ENCODE data around the gene TUBA3D.
"Not testable (repeated sequence)": the region's sequence is repeated elsewhere in the genome, so short reads cannot be mapped to it uniquely, and the experiment has no call there.

The TUBA3D gene

DNA sequence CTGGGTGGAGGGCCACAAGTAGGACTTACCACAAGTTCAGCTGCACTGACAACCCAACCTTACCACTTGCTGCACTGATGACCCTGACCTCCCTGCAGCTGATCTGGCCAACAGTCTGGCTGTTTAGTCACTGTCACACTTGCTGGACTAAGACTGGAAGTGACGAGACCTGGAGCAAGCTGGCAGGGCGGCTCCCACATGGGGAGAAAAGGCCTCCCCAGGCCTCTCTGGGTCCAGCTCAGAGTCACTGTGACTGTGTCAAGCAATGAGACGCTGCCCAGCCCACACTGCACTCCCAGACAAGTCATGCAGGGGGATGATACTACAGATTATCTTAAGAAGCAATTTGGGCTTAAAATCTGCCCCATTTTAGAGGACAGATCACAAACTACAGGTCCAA is 5.0 kb upstream of the TUBA3D start:
- not testable (repeated sequence) for H3K9me3 ChIP-seq (ENCODE audit: insufficient read depth, low read depth, low read length); H3K27ac ChIP-seq (ENCODE audit: low read depth, low read length); H3K27me3 ChIP-seq (ENCODE audit: insufficient read depth, low read length); H3K4me3 ChIP-seq (ENCODE audit: low read length); H3K4me1 ChIP-seq (ENCODE audit: insufficient read depth, low read length); H3K36me3 ChIP-seq (ENCODE audit: insufficient read depth, low read length); H3K9ac ChIP-seq (ENCODE audit: low read depth, low read length)
- WGBS: 90% methylated on average over 3 of the region's 3 CpGs

DNA sequence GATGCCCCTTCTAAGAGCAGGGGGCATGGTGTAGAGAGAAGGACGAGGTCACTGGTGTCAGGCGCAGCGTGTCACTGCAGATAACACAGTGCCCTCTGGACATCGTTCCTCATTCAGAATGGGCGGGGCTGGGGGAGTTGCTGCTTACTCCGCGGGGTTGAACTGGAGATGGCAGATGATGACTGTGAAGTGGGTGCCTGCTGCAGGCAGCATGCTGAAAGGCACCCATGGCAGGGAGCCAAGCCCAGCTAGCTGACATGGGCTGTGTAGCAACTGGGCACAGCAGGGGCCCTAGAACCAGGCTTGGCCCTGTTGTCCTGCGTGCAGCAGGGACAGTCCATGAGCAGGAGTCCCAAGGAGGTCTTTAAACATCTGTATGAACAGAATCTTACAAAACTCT is 4.3 kb upstream of the TUBA3D start:
- 94% methylated on average over 1 of the region's 8 CpGs for WGBS

DNA sequence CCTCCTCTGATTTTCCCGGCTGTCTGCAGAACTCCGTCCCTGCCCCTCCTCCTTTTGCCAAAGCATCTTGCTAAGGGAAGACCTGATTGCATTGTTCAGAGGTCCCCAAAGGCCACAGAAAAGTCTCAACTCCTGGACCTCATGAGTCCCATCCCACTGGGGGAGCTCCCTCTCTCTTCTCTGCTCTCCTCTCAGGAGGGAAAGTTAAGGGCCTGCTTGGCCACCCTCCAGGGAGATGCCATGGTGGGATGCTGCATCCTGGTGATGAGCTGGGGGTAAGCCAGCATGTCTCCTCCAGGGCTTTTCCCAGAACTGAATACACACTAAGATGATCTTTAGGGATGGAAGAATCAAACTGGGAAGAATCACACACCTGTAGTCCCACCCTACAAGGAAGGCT is 2.7 kb upstream of the TUBA3D start:
- not testable (repeated sequence) for H3K9me3 ChIP-seq (ENCODE audit: insufficient read depth, low read depth, low read length); H3K27ac ChIP-seq (ENCODE audit: low read depth, low read length); H3K9ac ChIP-seq (ENCODE audit: low read depth, low read length); H3K4me1 ChIP-seq (ENCODE audit: insufficient read depth, low read length); H3K4me3 ChIP-seq (ENCODE audit: low read length); H3K36me3 ChIP-seq (ENCODE audit: insufficient read depth, low read length); H3K27me3 ChIP-seq (ENCODE audit: insufficient read depth, low read length)
- 95% methylated on average over 2 of the region's 2 CpGs for WGBS

More for the DNA sequence above, 4.3 kb upstream of the TUBA3D start:
- not testable (repeated sequence) for H3K27me3 ChIP-seq (ENCODE audit: insufficient read depth, low read length); H3K9ac ChIP-seq (ENCODE audit: low read depth, low read length); H3K9me3 ChIP-seq (ENCODE audit: insufficient read depth, low read depth, low read length); H3K4me3 ChIP-seq (ENCODE audit: low read length); H3K27ac ChIP-seq (ENCODE audit: low read depth, low read length); H3K4me1 ChIP-seq (ENCODE audit: insufficient read depth, low read length); H3K36me3 ChIP-seq (ENCODE audit: insufficient read depth, low read length)

DNA sequence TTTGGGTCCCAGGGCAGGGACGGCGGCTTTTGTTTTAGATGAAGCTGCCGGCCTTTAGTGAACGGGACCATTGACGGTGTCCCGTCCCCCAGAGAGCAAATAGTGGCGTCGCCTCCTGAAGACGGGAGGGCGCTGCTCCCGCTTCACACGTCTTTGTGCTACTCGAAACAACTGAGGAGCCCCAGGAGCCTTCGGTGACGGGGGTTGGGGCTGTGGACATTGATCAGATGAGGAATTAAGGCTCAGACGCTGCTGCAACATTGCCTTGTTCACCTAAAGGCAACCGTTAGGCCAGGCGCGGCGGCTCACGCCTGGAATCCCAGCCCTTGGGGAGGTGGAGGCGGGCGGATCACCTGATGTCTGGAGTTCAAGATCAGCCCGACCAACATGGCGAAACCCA is 444 bp downstream of the TUBA3D start:
- H3K9ac ChIP-seq (ENCODE audit: low read depth, low read length); H3K9me3 ChIP-seq (ENCODE audit: insufficient read depth, low read depth, low read length); H3K27me3 ChIP-seq (ENCODE audit: insufficient read depth, low read length); H3K27ac ChIP-seq (ENCODE audit: low read depth, low read length); H3K4me1 ChIP-seq (ENCODE audit: insufficient read depth, low read length); H3K36me3 ChIP-seq (ENCODE audit: insufficient read depth, low read length); H3K4me3 ChIP-seq (ENCODE audit: low read length): not testable (repeated sequence)
- 94% methylated on average over 25 of the region's 25 CpGs for WGBS

DNA sequence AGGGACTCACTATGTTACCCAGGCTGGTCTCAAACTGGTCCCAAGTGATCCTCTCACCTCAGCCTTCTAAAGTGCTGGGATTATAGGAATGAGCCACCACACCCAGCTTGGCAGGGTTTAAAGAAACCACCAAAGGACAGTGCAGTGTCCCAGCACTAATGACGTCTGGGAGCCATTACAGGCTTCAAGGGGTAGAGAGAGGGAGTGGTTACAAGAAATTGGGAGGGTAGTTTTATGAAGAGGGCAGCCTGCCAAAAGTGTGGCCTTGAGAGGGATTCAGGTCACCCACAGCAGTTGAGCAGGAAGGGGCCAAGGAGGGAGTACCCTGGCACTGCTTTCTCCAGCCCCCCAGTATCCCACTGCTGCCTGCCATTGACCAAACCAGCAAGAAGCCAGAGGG is 1.3 kb downstream of the TUBA3D start:
- not testable (repeated sequence) for H3K9me3 ChIP-seq (ENCODE audit: insufficient read depth, low read depth, low read length); H3K27me3 ChIP-seq (ENCODE audit: insufficient read depth, low read length); H3K4me1 ChIP-seq (ENCODE audit: insufficient read depth, low read length); H3K9ac ChIP-seq (ENCODE audit: low read depth, low read length); H3K4me3 ChIP-seq (ENCODE audit: low read length); H3K27ac ChIP-seq (ENCODE audit: low read depth, low read length); H3K36me3 ChIP-seq (ENCODE audit: insufficient read depth, low read length)
- 85% methylated on average over 1 of the region's 1 CpG for WGBS

DNA sequence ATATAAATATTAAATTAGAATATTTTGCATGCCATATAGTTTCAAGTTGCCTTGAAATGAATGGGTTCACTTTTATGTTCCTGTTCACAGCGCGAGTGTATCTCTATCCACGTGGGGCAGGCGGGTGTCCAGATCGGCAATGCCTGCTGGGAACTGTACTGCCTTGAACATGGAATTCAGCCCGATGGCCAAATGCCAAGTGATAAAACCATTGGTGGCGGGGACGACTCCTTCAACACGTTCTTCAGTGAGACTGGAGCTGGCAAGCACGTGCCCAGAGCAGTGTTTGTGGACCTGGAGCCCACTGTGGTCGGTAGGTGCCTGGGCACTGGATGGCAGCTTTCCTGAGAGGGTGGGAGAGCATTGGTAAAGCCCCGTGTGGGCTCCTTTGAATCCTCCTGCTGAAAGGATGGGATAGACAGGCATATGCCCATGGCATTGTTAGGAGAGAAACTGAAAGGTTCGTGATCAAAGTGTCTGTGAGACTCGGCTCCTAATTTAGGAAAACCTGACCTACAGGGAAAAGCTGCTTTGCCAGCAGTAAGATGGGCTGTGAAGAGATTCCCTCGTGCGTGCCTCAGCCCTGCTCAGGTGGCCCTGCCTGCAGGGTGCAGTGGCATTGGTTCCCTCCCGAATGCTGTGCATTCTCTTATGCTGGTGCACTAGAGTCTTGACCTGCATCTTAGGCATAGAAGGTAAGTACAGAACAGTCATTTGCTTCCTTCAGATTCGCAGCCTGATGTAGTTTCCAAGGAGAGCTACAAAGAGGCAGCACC is 2.3 kb downstream of the TUBA3D start:
- H3K4me3 ChIP-seq (ENCODE audit: low read length); H3K9ac ChIP-seq (ENCODE audit: low read depth, low read length); H3K27ac ChIP-seq (ENCODE audit: low read depth, low read length); H3K36me3 ChIP-seq (ENCODE audit: insufficient read depth, low read length); H3K4me1 ChIP-seq (ENCODE audit: insufficient read depth, low read length); H3K27me3 ChIP-seq (ENCODE audit: insufficient read depth, low read length); H3K9me3 ChIP-seq (ENCODE audit: insufficient read depth, low read depth, low read length): not testable (repeated sequence)
- 92% methylated on average over 12 of the region's 18 CpGs for WGBS

DNA sequence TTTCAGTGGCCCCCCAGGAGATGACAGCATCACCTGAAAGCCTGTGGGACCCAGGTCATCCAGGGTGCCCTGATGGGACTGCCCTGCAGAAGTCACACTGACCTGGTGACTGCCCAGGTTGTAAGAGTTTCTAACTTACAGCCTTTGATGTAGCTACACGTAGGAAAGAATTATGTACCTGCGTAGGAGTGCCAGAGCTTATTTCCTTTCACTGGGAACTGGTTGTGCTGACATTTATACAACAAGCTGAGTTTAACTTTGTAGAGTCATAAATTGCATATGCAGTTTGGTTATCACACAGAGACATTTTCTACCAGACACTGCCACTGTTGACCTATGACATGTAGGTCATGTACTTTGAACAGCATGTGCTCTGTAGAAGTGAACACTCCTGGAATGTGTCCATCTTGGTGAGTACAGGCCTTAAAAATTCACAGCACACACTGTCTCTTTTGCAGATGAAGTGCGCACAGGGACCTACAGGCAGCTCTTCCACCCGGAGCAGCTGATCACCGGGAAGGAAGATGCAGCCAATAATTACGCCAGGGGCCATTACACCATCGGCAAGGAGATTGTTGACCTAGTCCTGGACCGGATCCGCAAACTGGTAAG is 3.0 kb downstream of the TUBA3D start:
- not testable (repeated sequence) for H3K4me1 ChIP-seq (ENCODE audit: insufficient read depth, low read length); H3K4me3 ChIP-seq (ENCODE audit: low read length); H3K9ac ChIP-seq (ENCODE audit: low read depth, low read length); H3K9me3 ChIP-seq (ENCODE audit: insufficient read depth, low read depth, low read length); H3K27me3 ChIP-seq (ENCODE audit: insufficient read depth, low read length); H3K27ac ChIP-seq (ENCODE audit: low read depth, low read length); H3K36me3 ChIP-seq (ENCODE audit: insufficient read depth, low read length)
- WGBS: 95% methylated on average over 9 of the region's 9 CpGs

DNA sequence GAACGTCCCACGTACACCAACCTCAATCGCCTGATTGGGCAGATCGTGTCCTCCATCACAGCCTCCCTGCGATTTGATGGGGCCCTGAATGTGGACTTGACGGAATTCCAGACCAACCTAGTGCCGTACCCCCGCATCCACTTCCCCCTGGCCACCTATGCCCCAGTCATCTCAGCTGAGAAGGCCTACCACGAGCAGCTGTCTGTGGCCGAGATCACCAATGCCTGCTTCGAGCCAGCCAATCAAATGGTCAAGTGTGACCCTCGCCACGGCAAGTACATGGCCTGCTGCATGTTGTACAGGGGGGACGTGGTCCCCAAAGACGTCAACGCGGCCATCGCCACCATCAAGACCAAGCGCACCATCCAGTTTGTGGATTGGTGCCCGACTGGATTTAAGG is 4.4 kb downstream of the TUBA3D start:
- not testable (repeated sequence) for H3K9ac ChIP-seq (ENCODE audit: low read depth, low read length); H3K4me1 ChIP-seq (ENCODE audit: insufficient read depth, low read length); H3K9me3 ChIP-seq (ENCODE audit: insufficient read depth, low read depth, low read length); H3K4me3 ChIP-seq (ENCODE audit: low read length); H3K27me3 ChIP-seq (ENCODE audit: insufficient read depth, low read length); H3K36me3 ChIP-seq (ENCODE audit: insufficient read depth, low read length); H3K27ac ChIP-seq (ENCODE audit: low read depth, low read length)
- WGBS: 96% methylated on average over 18 of the region's 20 CpGs

DNA sequence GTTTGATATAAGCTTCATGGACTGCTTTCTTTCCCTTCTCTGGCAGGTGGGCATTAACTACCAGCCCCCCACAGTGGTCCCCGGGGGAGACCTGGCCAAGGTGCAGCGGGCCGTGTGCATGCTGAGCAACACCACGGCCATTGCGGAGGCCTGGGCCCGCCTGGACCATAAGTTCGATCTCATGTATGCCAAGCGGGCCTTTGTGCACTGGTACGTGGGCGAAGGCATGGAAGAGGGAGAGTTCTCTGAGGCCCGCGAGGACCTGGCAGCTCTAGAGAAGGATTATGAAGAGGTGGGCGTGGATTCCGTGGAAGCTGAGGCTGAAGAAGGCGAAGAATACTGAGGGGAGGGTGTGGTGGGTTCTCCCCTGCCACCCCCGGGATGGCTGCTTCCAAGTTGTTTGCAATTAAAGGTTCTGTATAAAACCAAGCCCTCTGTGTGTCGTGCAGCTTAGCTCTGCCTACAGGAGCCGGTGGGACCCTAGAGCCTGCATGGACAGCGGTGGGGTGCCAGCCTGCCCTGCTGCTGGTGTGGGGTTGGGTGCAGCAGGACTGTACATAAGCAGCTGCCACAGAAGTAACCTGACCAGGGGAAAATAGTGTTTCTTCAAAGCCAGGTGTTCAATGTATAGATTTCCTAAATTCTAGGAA is 6.7 kb downstream of the TUBA3D start:
- 94% methylated on average over 19 of the region's 19 CpGs for WGBS
- not testable (repeated sequence) for H3K36me3 ChIP-seq (ENCODE audit: insufficient read depth, low read length)

DNA sequence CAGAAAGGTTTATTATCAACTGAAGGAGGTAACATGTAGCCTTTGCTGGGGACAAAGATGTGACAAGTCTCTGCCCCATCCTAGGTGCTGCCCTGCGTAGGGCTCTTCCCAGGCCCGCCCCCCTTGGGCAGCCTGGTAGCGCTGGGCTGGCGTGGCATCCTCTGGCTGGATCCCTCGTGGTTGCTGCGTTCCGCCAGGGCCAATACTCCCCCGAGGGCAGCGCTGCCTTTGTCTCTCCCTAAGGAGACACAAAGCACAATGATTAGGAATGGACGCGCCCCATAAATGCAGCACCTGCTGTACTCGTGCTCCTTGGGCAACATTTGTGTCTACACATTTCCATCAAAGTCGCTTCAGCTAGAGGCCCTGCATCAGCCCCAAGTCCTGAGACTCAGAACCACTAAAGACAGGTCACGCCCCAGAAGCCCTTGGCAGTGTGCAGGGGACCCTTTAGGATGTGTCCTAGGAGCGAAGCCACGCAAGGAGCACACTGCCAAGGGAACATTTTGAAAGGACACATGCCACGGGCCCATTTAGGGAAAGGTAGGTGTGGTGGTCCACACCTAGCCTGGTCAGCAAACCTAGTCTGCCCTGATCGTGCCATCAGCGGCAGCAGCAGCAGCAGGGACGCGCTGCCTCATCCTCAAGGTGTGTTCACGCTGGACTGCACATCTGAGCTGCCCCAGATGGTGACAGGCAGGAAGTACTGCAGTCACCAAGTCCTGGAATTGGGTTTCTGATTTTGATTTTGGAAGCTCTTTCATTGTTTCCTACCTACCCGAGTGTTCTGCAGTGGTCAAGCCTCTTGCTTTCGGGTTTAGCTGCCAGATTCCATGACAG is 8.3 kb downstream of the TUBA3D start:
- H3K4me3 ChIP-seq (ENCODE audit: low read length): not testable (repeated sequence)

More for the DNA sequence above, 6.7 kb downstream of the TUBA3D start:
- not testable (repeated sequence) for H3K9me3 ChIP-seq (ENCODE audit: insufficient read depth, low read depth, low read length); H3K27me3 ChIP-seq (ENCODE audit: insufficient read depth, low read length); H3K27ac ChIP-seq (ENCODE audit: low read depth, low read length); H3K9ac ChIP-seq (ENCODE audit: low read depth, low read length); H3K4me3 ChIP-seq (ENCODE audit: low read length); H3K4me1 ChIP-seq (ENCODE audit: insufficient read depth, low read length)

DNA sequence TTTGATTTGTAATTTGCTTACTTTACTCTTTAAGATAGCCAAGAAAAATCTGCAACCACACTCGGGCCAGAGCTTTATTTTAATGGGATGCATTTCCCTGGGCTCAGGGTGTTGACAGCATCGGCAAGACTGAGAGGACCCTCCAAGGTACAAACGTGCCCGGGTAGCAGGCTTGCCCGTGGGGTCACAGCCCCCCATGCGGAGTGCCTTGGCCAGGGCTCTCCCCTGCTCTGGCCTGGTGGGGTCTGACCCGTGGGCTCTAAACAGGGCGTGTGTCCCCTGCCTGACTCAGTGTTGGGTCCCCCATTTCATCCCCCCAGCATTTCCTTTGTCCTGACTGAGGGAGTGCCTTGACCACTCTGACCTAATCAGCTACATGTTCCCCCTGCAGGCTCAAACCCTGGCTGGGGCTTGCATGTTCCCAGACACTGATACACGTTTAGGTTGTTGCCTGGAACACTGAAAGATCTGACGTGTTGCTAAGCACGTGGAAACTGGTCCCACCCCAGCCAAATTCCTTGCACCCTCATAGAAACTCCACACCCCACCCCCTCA is 9.1 kb downstream of the TUBA3D start:
- H3K36me3 ChIP-seq (ENCODE audit: insufficient read depth, low read length); H3K9me3 ChIP-seq (ENCODE audit: insufficient read depth, low read depth, low read length); H3K27ac ChIP-seq (ENCODE audit: low read depth, low read length); H3K4me3 ChIP-seq (ENCODE audit: low read length); H3K9ac ChIP-seq (ENCODE audit: low read depth, low read length); H3K27me3 ChIP-seq (ENCODE audit: insufficient read depth, low read length); H3K4me1 ChIP-seq (ENCODE audit: insufficient read depth, low read length): not testable (repeated sequence)
- WGBS: 93% methylated on average over 11 of the region's 11 CpGs

More for the DNA sequence above, 8.3 kb downstream of the TUBA3D start:
- not testable (repeated sequence) for H3K27ac ChIP-seq (ENCODE audit: low read depth, low read length); H3K27me3 ChIP-seq (ENCODE audit: insufficient read depth, low read length); H3K9ac ChIP-seq (ENCODE audit: low read depth, low read length); H3K36me3 ChIP-seq (ENCODE audit: insufficient read depth, low read length); H3K9me3 ChIP-seq (ENCODE audit: insufficient read depth, low read depth, low read length); H3K4me1 ChIP-seq (ENCODE audit: insufficient read depth, low read length)
- 94% methylated on average over 24 of the region's 24 CpGs for WGBS
